HG03095 (cell line): ENCODE results near the gene HS6ST3.
"Not testable (repeated sequence)": the region's sequence is repeated elsewhere in the genome, so short reads cannot be mapped to it uniquely, and the experiment has no call there.

ENCODE experiments used
- ATAC-seq: cut with Tn5 transposase; IDR thresholded peaks from one replicate; pipeline ENCODE4 v1.9.1; 2021; ENCODE audit warnings: moderate library complexity; ENCODE audit not compliant: unreplicated experiment

Gene HS6ST3

GRCh38 chr13:96778302-96778701 lies 688.4 kb downstream of the HS6ST3 start:
- not testable (repeated sequence) for ATAC-seq

GRCh38 chr13:96779691-96780090 lies 689.8 kb downstream of the HS6ST3 start:
- ATAC-seq = no peak

- ATAC-seq = no peak
Observed at GRCh38 chr13:96780105-96780504, 690.2 kb downstream of the HS6ST3 start.

GRCh38 chr13:96781141-96781540 lies 691.2 kb downstream of the HS6ST3 start:
- ATAC-seq = no peak

GRCh38 chr13:96782186-96782585 lies 692.3 kb downstream of the HS6ST3 start:
- ATAC-seq = no peak

GRCh38 chr13:96783057-96783456 lies 693.1 kb downstream of the HS6ST3 start:
- no peak for ATAC-seq

GRCh38 chr13:96783511-96783910 lies 693.6 kb downstream of the HS6ST3 start:
- ATAC-seq = no peak

GRCh38 chr13:96785986-96786385 lies 696.1 kb downstream of the HS6ST3 start:
- no peak for ATAC-seq

- ATAC-seq = no peak
Observed at GRCh38 chr13:96792188-96792587, 702.3 kb downstream of the HS6ST3 start.

- ATAC-seq = no peak
Observed at GRCh38 chr13:96792736-96793403, 703.0 kb downstream of the HS6ST3 start.

GRCh38 chr13:96793404-96793755 lies 703.5 kb downstream of the HS6ST3 start:
- no peak for ATAC-seq

- no peak for ATAC-seq
Observed at GRCh38 chr13:96794669-96795068, 704.8 kb downstream of the HS6ST3 start.

- no peak for ATAC-seq
Observed at GRCh38 chr13:96795670-96796069, 705.8 kb downstream of the HS6ST3 start.

GRCh38 chr13:96796091-96796633 lies 706.3 kb downstream of the HS6ST3 start:
- ATAC-seq = no peak

- ATAC-seq = no peak
Observed at GRCh38 chr13:96797136-96797535, 707.2 kb downstream of the HS6ST3 start.

- ATAC-seq = no peak
Observed at GRCh38 chr13:96803456-96804100, 713.7 kb downstream of the HS6ST3 start.

GRCh38 chr13:96804174-96804573 lies 714.3 kb downstream of the HS6ST3 start:
- no peak for ATAC-seq

- no peak for ATAC-seq
Observed at GRCh38 chr13:96806746-96807145, 716.8 kb downstream of the HS6ST3 start.

- no peak for ATAC-seq
Observed at GRCh38 chr13:96809366-96810096, 719.6 kb downstream of the HS6ST3 start.

- no peak for ATAC-seq
Observed at GRCh38 chr13:96810104-96810503, 720.2 kb downstream of the HS6ST3 start.

GRCh38 chr13:96811049-96811448 lies 721.1 kb downstream of the HS6ST3 start:
- no peak for ATAC-seq

- ATAC-seq = no peak
Observed at GRCh38 chr13:96816261-96816660, 726.4 kb downstream of the HS6ST3 start.
